AG10803 (cell line): Measurements from ENCODE around the gene RABGAP1L.

Experiments used
- DNase-seq: peaks from one replicate; pipeline ENCODE4 v3.0.0; 2010; ENCODE audit warnings: low read depth
- H3K4me3 ChIP-seq: 2 replicates; pipeline ENCODE4 v1.5.1; 2011; ENCODE audit warnings: mild to moderate bottlenecking, low read length, control low read depth
- TF ChIP-seq, protein P1 (sequence below): conservative IDR thresholded peaks from 2 replicates; pipeline ENCODE4 v1.5.1; 2011; ENCODE audit warnings: mild to moderate bottlenecking, low read length, control low read depth, inconsistent platforms

RABGAP1L gene

GRCh38 chr1:174159252-174160108 is at the start of gene RABGAP1L:
RABGAP1L (plus strand) TSS chr1:174159520.
- DNase-seq, result peak; percentile 94
- TF ChIP-seq, protein P1, sequence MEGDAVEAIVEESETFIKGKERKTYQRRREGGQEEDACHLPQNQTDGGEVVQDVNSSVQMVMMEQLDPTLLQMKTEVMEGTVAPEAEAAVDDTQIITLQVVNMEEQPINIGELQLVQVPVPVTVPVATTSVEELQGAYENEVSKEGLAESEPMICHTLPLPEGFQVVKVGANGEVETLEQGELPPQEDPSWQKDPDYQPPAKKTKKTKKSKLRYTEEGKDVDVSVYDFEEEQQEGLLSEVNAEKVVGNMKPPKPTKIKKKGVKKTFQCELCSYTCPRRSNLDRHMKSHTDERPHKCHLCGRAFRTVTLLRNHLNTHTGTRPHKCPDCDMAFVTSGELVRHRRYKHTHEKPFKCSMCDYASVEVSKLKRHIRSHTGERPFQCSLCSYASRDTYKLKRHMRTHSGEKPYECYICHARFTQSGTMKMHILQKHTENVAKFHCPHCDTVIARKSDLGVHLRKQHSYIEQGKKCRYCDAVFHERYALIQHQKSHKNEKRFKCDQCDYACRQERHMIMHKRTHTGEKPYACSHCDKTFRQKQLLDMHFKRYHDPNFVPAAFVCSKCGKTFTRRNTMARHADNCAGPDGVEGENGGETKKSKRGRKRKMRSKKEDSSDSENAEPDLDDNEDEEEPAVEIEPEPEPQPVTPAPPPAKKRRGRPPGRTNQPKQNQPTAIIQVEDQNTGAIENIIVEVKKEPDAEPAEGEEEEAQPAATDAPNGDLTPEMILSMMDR, result no peak

DNA sequence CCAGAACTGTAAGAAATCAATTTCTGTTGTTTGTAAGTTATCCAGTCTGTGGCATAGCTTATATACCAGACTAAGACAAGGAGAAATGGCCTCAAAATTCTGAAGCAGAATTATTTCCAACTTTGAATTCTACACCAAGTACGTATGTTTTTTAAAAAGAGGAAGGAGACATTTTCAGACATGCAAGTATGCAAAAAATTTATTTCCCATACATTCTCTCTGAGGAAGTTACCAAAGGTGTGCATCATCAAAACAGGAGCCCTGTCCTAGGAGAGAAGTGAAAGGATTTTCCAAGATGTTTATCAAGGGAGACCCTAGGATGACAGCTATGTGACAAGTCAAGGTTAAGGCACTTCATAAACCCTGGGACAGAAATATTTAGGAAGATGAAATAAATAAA is 49.3 kb upstream of the RABGAP1L start:
- no peak overlapping the region for H3K4me3 ChIP-seq
- no peak for DNase-seq
- TF ChIP-seq, protein P1, result no peak

More at GRCh38 chr1:174159252-174160108, at the start of gene RABGAP1L:
- H3K4me3 ChIP-seq, result peak within 1 kb of the TSS; percentile 84

GRCh38 chr1:174112489-174113162 is 46.7 kb upstream of the RABGAP1L start:
- no peak overlapping the region for H3K4me3 ChIP-seq
- DNase-seq, result no peak
- TF ChIP-seq, protein P1, result no peak

GRCh38 chr1:174114106-174114505 is 45.2 kb upstream of the RABGAP1L start:
- TF ChIP-seq, protein P1, result no peak
- no peak for DNase-seq
- no peak overlapping the region for H3K4me3 ChIP-seq

- no peak overlapping the region for H3K4me3 ChIP-seq
- DNase-seq, result peak; percentile 59
- TF ChIP-seq, protein P1, result peak; percentile 84
Measured at GRCh38 chr1:174114788-174115448, 44.4 kb upstream of the RABGAP1L start.

DNA sequence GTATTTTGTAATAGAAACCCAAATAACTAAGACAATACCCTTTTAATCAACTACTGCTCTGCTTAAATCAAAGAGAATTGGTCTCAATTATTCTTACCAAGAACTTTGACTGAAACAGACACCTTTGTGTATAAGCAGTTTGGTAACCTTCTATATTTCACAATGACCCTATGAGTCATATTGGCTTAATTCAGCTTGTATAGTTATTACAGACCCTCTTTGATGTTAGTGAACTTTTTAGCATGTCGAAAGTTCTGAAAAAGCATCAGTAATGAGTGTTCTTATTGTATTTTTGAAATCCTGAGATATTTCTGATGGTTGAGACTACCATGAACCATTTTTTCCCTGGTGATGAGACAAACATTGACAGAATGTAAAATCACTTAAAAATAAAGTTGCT is 43.3 kb upstream of the RABGAP1L start:
- no peak overlapping the region for H3K4me3 ChIP-seq
- peak; percentile 3 for DNase-seq
- TF ChIP-seq, protein P1, result no peak
